K562 (cell line): ENCODE results near the gene PGLYRP4. TPM values are rescaled to one million over a fixed set of nuclear protein-coding genes. Genes with fewer than 3 reads are reported as not detected.

ENCODE experiments used
- ATAC-seq: fragments of 200-7000 bp; cut with Tn5 transposase; 3 replicates; pipeline ENCODE4 v1.9.1; 2020; ENCODE audit warnings: moderate library complexity
- BruUV-seq: library from RNA; stranded (reverse); fragments of 400-500 nt; replicated peaks from 2 replicates; lab custom pipeline; 2021; lab: Mats Ljungman, UMichigan
- CTCF ChIA-PET: fragments of 300-600 bp; formaldehyde crosslinking; extraction: SDS; loops from one replicate; lab custom pipeline; 2021; ENCODE audit warnings: low intra/inter-chr PET ratio; lab: Yijun Ruan, JAX
- POLR2A ChIA-PET: fragments of 300-600, 350-650 bp; sonication (Branson Sonifier 250); formaldehyde crosslinking; extraction: SDS; loops from one replicate; lab custom pipeline; 2021; ENCODE audit warnings: antibody characterized with exemption, inconsistent platforms; lab: Yijun Ruan, JAX
- DNase-seq, 4 experiments: peaks; one replicate each; pipeline versions ENCODE4 v3.0.0 to v3.0.0-alpha.2; 2011 to 2018; ENCODE audit warnings: low spot score in 3 of 4, mixed read lengths in 3 of 4; ENCODE audit errors: extremely low read depth in 1 of 4
- FAIRE-seq: peaks from 2 replicates; lab custom pipeline; 2011; peaks lifted over from hg19 to GRCh38; lab: Jason Lieb, UNC
- H2AFZ ChIP-seq: 2 replicates; pipeline ENCODE4 v1.6.0; 2011; ENCODE audit warnings: low read depth, low read length, control low read depth, inconsistent platforms
- H3K27ac ChIP-seq: fragments of 200-600 bp; 3 replicates; pipeline ENCODE4 v1.8.0; 2011; ENCODE audit warnings: low read depth, mild to moderate bottlenecking, control low read depth, inconsistent platforms, low read length, moderate library complexity, mixed read lengths; ENCODE audit errors: extremely low read depth
- H3K27me3 ChIP-seq, 2 experiments: fragments of 300-600 bp in 1 of 2; 2 replicates in 1 of 2; 3 replicates in 1 of 2; pipeline versions ENCODE4 v1.6.0 to v1.8.0; 2011; ENCODE audit warnings: inconsistent platforms in 2 of 2, low read length in 2 of 2, mild to moderate bottlenecking in 1 of 2, mixed read lengths in 1 of 2, moderate library complexity in 1 of 2; ENCODE audit not compliant: control insufficient read depth in 2 of 2, insufficient read depth in 2 of 2
- H3K36me3 ChIP-seq: fragments of 300-600 bp; 3 replicates; pipeline ENCODE4 v1.8.0; 2011; ENCODE audit warnings: mild to moderate bottlenecking, low read length, inconsistent platforms; ENCODE audit not compliant: control insufficient read depth, insufficient read depth
- H3K4me1 ChIP-seq, 2 experiments: fragments of 200-600 bp in 1 of 2; replicated peaks in 1 of 2; 2 replicates in 1 of 2; 3 replicates in 1 of 2; pipeline versions ENCODE4 v1.5.1 to v1.8.0; 2011; ENCODE audit warnings: inconsistent platforms in 2 of 2, low read length in 2 of 2, mild to moderate bottlenecking in 1 of 2, mixed read lengths in 1 of 2, moderate library complexity in 1 of 2; ENCODE audit not compliant: control insufficient read depth in 2 of 2, insufficient read depth in 2 of 2
- H3K4me2 ChIP-seq: 2 replicates; pipeline ENCODE4 v1.6.1; 2011; ENCODE audit warnings: low read length, control low read depth, inconsistent platforms, mixed read lengths; ENCODE audit not compliant: insufficient read depth
- H3K4me3 ChIP-seq: fragments of 200-600 bp; sonication (generic), shearing (Covaris generic); 2 replicates; pipeline ENCODE4 v1.5.1; 2016; ENCODE audit warnings: control low read depth, inconsistent platforms
- H3K79me2 ChIP-seq: fragments of 200-600 bp; 3 replicates; pipeline ENCODE4 v1.8.0; 2011; ENCODE audit warnings: low read length, inconsistent platforms; ENCODE audit not compliant: control insufficient read depth, insufficient read depth
- H3K9ac ChIP-seq, 2 experiments: 2 replicates each; pipeline versions ENCODE4 v1.6.0 to v1.6.1; 2011; ENCODE audit warnings: low read depth in 2 of 2, low read length in 2 of 2, control low read depth in 1 of 2, inconsistent platforms in 1 of 2, mild to moderate bottlenecking in 1 of 2, mixed read lengths in 1 of 2; ENCODE audit not compliant: insufficient read depth in 1 of 2
- H3K9me1 ChIP-seq: one replicate; pipeline ENCODE4 v1.6.0; 2011; ENCODE audit warnings: inconsistent platforms, mild to moderate bottlenecking, low read length, moderate library complexity; ENCODE audit not compliant: control insufficient read depth, insufficient read depth
- H3K9me3 ChIP-seq: replicated peaks from 2 replicates; pipeline ENCODE4 v1.5.1; 2011; ENCODE audit warnings: low read depth, low read length, inconsistent platforms; ENCODE audit not compliant: control insufficient read depth, insufficient read depth
- H4K20me1 ChIP-seq: replicated peaks from 2 replicates; pipeline ENCODE4 v1.6.1; 2011; ENCODE audit warnings: low read length, inconsistent platforms, mixed read lengths; ENCODE audit not compliant: control insufficient read depth, insufficient read depth
- CBX8 ChIP-seq: fragments of 200-600 bp; sonication (generic); IDR thresholded peaks from 2 replicates; pipeline ENCODE4 v1.6.1; 2012; ENCODE audit warnings: borderline replicate concordance, mixed run types, low read depth, mild to moderate bottlenecking, moderate library complexity, mixed read lengths, low read length, control low read depth, inconsistent platforms; ENCODE audit not compliant: poor library complexity, severe bottlenecking; ENCODE audit errors: extremely low read depth
- CEBPG ChIP-seq, 3 experiments: fragments of 200-800 bp in 1 of 3; sonication (Bioruptor generic) in 1 of 3; sonication (generic) in 1 of 3; formaldehyde crosslinking in 1 of 3; IDR thresholded peaks in 2 of 3; conservative IDR thresholded peaks in 1 of 3; 2 replicates each; pipeline versions ENCODE4 v1.6.1 to v1.8.0; 2016 to 2022; ENCODE audit warnings: missing compliant biosample characterization in 2 of 3, missing genetic modification characterization in 2 of 3, mild to moderate bottlenecking in 1 of 3, missing genetic modification reagents in 1 of 3
- EHMT2 ChIP-seq: fragments of 450-650 bp; IDR thresholded peaks from 2 replicates; pipeline ENCODE4 v1.6.1; 2018; ENCODE audit warnings: antibody characterized with exemption
- ELK3 ChIP-seq: fragments of 450-650 bp; formaldehyde crosslinking; IDR thresholded peaks from 2 replicates; pipeline ENCODE4 v1.4.0; 2020; ENCODE audit warnings: mild to moderate bottlenecking
- GMEB1 ChIP-seq: fragments of 250-450 bp; sonication (Bioruptor Pico); IDR thresholded peaks from 2 replicates; pipeline ENCODE4 v1.4.0; 2020; ENCODE audit warnings: mild to moderate bottlenecking
- MCM5 ChIP-seq: fragments of 450-650 bp; IDR thresholded peaks from 2 replicates; pipeline ENCODE4 v1.6.1; 2016; ENCODE audit warnings: low read depth
- PBX2 ChIP-seq, 2 experiments: IDR thresholded peaks in 1 of 2; conservative IDR thresholded peaks in 1 of 2; 2 replicates each; pipeline ENCODE4 v1.6.1; 2016; ENCODE audit warnings: low read depth in 2 of 2, mild to moderate bottlenecking in 1 of 2, missing compliant biosample characterization in 1 of 2, missing genetic modification characterization in 1 of 2, moderate library complexity in 1 of 2
- RNF2 ChIP-seq: sonication (generic); IDR thresholded peaks from 2 replicates; pipeline ENCODE4 v1.6.1; 2016
- ZBTB8A ChIP-seq: fragments of 450-650 bp; IDR thresholded peaks from 2 replicates; pipeline ENCODE4 v1.6.1; 2018; ENCODE audit warnings: mild to moderate bottlenecking, moderate library complexity; ENCODE audit not compliant: partially characterized antibody
- ZFP36 ChIP-seq: fragments of 150-350 bp; IDR thresholded peaks from 2 replicates; pipeline ENCODE4 v1.6.1; 2018; ENCODE audit warnings: low read length, low read depth; ENCODE audit not compliant: partially characterized antibody
- ZKSCAN1 ChIP-seq: fragments of 150-350 bp; IDR thresholded peaks from 2 replicates; pipeline ENCODE4 v1.6.1; 2016; ENCODE audit warnings: low read depth, low read length
- ZNF316 ChIP-seq: fragments of 450-650 bp; IDR thresholded peaks from 2 replicates; pipeline ENCODE4 v1.6.1; 2016
- ZNF644 ChIP-seq: fragments of 200-800 bp; sonication (Bioruptor generic); IDR thresholded peaks from 2 replicates; pipeline ENCODE4 v1.6.1; 2016; ENCODE audit warnings: low read depth, missing genetic modification characterization, missing compliant biosample characterization
- WGBS: fragments of 100-300 bp; shearing (Covaris generic); methylation state at CpG from one replicate; pipeline ENCODE4 v1.1.6; 2016; ENCODE audit warnings: low coverage, mixed read lengths; ENCODE audit not compliant: insufficient coverage; ENCODE audit errors: missing lambda C conversion rate; 5-methylcytosine and 5-hydroxymethylcytosine counted together
- in situ Hi-C: fragments of 300-500 bp; cut with MboI; formaldehyde crosslinking; loops from 4 replicates; pipeline ENCODE4 v1.15.0; 2018; ENCODE audit warnings: inconsistent platforms, mixed read lengths
- intact Hi-C: fragments of 100-400 bp; cut with micrococcal nuclease; formaldehyde crosslinking; loops from 2 replicates; pipeline ENCODE4 v1.14.2; 2022
- polyA plus RNA-seq, 8 experiments: library from polyadenylated mRNA; depleted of rRNA in 4 of 8; stranded (reverse) in 5 of 8; unstranded in 3 of 8; fragments of >200 nt; fragmentation: Nextera tagmentation in 2 of 8; fragmentation: Illumina TruSeq in 1 of 8; extraction: Ambion mirVana in 2 of 8; extraction: Trizol in 1 of 8; gene quantifications; 2 replicates each; pipeline versions ENCODE4 v1.2.1 to v1.2.3, GENCODE V29; 2011 to 2014; ENCODE audit warnings: inconsistent platforms in 1 of 8, missing spikeins in 1 of 8
- total RNA-seq, 7 experiments: library from RNA; depleted of rRNA in 6 of 7; stranded (reverse); fragments of >200 nt in 6 of 7; fragmentation: Illumina TruSeq in 2 of 7; extraction: Trizol in 2 of 7; gene quantifications; 2 replicates each; pipeline versions ENCODE4 v1.2.1 to v1.2.3, GENCODE V29; 2011 to 2021; ENCODE audit warnings: low replicate concordance in 1 of 7

Gene PGLYRP4
- total and polyA plus RNA-seq, 9 of the 15 experiments (the other 6 are each of a cell fraction or from before 2014, with no cell fraction given), result 0.06 to 0.13 (median 0.11) TPM; not detected in 6

GRCh38 chr1:153396461-153396860 is 47.8 kb upstream of the PGLYRP4 start:
- Histone ChIP-seq H3K4me2 (no peak overlapping the region), H3K4me1 (no peaks in the 10 kb centered on the region), H3K9me1 (no peaks in the 10 kb centered on the region), H3K36me3 (no peaks in the 10 kb centered on the region), H3K4me3 (no peak overlapping the region), H2AFZ (no peak overlapping the region), H3K9me3 (no peaks in the 10 kb centered on the region), H3K27me3 (peaks cover 28 to 64% of the 10 kb centered on the region in 2 experiments; a peak in 4 of 5 replicates), H4K20me1 (peaks cover 4% of the 10 kb centered on the region; the same call in 1 of the 2 replicates), H3K79me2 (no peaks in the 10 kb centered on the region), H3K27ac (no peak overlapping the region), H3K9ac (no peak overlapping the region)
- intact Hi-C loops (no loop called here), in situ Hi-C loops (no loop called here)
- no peak for DNase-seq
- ChIA-PET CTCF (no interaction called here), POLR2A (interaction anchor here (0.6 to 1.1 kb wide), 3 partner anchors 10 to 17 kb away, joined by 3 to 5 read pairs (median 3); no protein-coding TSS in a partner anchor)
- no TSS peak for BruUV-seq
- no peak for FAIRE-seq
- ATAC-seq, result no peak
- 0% methylated on average over 6 of the region's 6 CpGs for WGBS
- TF ChIP-seq ZNF644 (no peak), CEBPG (CRISPR knock-in tag; IDR thresholded peaks at IDR 0.05) (no peak), CEBPG (tag; conservative IDR thresholded peaks at IDR 0.05 in 1 of 2, IDR thresholded peaks at IDR 0.05 in 1 of 2) (no peak), ZBTB8A (no peak), CBX8 (no peak), MCM5 (no peak), ELK3 (no peak), ZFP36 (no peak), EHMT2 (no peak), ZNF316 (no peak), ZKSCAN1 (no peak), PBX2 (CRISPR knock-in tag; IDR thresholded peaks at IDR 0.05; ENCODE audit: low read depth) (no peak), PBX2 (tag; conservative IDR thresholded peaks at IDR 0.05; ENCODE audit: low read depth) (no peak), GMEB1 (CRISPR knock-in tag) (no peak), RNF2 (no peak)
